Measurements from ENCODE around the gene NFAM1.

Gene NFAM1

DNA sequence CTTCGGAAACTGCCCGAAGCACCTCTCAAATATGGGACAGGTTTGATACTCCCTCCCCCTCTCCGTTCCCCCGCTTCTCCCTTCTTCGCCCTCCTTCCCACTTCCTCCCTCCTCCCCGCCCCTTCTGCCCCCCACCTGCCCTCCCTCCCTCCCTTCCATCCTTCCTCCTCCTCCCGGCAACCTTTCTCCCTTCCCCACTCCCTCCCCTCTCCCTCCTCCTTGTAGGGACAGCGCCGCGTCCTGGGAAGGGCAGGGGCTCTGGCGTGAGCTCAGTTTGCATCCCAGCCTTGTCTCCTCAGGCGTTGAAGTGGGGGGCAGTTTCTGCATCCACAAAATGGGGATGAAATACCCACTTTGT lies 6.1 kb upstream of the NFAM1 start:
- TF ChIP-seq, protein P1, sequence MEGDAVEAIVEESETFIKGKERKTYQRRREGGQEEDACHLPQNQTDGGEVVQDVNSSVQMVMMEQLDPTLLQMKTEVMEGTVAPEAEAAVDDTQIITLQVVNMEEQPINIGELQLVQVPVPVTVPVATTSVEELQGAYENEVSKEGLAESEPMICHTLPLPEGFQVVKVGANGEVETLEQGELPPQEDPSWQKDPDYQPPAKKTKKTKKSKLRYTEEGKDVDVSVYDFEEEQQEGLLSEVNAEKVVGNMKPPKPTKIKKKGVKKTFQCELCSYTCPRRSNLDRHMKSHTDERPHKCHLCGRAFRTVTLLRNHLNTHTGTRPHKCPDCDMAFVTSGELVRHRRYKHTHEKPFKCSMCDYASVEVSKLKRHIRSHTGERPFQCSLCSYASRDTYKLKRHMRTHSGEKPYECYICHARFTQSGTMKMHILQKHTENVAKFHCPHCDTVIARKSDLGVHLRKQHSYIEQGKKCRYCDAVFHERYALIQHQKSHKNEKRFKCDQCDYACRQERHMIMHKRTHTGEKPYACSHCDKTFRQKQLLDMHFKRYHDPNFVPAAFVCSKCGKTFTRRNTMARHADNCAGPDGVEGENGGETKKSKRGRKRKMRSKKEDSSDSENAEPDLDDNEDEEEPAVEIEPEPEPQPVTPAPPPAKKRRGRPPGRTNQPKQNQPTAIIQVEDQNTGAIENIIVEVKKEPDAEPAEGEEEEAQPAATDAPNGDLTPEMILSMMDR (IDR thresholded peaks at IDR 0.05): no peak

DNA sequence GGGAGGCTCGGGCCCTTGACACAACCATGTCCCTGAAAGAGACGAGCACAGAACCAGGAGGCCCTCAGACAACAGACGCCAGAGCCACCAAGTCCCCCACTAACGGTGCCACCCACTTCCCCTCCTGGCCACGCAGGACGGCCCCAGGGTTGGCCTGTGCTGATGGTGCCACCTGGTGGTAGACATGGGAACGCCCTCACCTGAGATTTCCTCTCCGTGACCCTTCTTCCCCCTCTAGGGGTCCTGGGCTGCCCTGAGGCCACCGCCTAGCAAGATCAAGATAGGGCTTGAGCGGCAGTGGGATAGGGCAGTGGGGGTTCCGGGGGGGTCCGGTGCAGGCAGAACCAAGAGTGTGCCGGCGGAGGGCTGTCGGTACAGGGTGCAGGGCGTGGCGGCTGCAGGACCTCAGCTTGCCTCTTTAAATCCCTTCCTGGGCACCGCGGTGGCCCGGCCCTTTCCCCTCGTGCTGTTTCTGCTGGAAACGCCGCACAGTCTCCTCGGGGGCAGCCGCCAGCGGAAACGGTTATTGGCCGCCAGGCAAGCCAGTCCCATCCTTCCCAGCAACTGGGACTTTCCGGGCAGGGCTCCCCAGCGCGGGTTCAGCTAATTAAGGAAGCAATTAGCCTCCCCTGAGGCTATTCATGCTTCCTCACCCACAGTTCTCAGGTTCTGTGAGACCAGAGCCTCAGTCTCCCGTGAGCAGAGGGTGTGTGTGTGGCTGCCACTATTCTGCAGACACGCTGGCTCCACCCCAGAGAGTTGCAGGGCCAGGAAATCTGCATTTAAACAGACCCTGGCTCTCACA lies 5.5 kb upstream of the NFAM1 start:
- TF ChIP-seq, protein P1 (IDR thresholded peaks at IDR 0.05): peak; percentile 95

DNA sequence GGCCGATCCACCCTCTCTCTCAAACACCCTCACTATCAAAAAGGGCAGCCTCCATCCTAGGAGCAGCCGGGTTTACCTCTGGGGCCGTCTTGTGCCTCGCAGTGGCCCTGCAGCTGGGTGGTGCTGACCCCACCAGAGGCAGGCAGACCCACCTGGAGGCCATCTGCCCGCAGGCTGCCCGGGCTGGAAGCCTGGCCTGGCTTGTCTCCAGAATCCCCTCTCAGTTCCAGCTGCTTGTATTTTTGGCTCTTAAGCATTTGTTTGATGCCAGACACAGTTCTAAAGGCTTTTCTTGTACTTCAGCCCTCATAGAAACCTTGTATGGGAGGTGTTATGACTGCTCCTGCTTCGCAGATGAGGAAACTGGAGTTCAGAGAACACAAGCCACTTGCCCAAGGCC lies 4.2 kb upstream of the NFAM1 start:
- TF ChIP-seq, protein P1 (IDR thresholded peaks at IDR 0.05): no peak

DNA sequence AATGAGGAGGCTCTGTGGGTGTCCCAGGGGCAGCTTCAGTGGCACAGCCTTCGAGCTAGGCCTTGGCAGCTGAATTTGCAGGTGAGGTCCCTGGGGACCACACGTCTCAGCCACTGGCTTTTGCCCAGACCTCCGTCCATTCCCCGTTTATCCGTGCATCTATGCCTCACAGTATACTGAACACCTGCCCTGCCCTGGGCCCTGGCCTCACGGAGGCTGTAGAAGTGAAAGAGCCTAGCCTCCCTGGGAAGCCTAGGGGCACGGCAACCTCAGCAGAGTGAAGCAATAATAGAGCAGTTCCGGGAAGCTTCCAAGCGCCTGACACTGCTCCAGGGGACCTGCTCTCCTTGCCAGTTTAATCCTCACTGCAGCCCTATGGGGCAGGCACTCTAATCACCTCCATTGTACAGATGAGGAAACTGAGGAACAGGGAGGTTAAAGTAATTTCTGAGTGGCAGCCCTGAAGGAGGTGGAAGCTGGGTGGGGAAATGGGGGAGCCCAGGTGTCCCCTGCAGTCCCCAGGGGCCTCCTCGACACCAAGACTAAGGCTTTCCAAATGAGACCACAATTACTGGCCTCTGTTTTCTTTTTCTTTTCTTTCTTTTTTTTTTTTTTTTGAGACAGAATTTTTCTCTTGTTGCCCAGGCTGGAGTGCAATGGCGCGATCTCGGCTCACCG lies 2.7 kb upstream of the NFAM1 start:
- TF ChIP-seq, protein P1 (IDR thresholded peaks at IDR 0.05): no peak

DNA sequence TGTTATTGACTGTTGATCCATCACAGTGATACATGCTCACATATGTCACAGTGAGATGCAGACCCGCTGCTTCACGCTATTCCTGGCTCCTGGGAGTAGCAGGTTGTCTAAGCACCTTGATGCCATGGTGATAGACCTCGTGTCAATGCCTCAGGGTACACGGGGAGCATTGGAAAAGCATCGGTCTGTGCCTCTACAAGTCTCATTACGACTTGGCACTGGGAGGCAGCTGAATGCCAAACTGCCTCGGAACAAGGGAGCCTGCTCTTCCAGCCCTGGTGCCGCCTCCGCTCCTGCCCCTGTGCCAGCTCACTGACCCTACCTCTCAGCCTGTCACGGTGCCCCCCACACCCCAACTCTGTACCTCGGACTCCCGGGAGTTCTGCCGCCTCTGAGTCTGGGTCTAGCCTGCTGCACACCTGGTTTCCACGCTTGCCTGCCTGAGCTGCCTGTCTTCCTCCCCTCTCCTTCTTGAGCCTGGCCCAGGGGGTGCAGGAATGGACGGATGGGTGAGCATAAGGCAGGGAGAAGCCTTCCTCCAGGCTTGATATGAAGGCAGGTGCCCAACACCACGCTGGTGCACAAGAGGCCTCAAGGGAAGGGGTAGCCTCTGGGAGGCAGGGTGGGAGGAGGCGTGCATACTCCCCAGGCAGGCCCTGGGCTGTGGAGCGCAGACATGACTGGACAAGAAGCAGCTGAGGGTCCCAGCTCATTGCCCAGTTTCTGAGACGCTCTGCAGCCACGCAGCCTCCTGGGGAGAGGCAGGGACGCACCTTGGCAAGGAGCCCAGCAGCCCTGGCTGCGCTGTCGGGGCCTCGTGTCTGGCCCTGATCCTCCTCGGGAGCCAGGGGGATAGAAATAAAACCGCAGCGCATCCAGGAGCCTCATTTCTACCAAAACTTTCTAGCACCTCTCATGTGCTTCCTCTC lies 1.8 kb upstream of the NFAM1 start:
- TF ChIP-seq, protein P1 (IDR thresholded peaks at IDR 0.05): no peak

DNA sequence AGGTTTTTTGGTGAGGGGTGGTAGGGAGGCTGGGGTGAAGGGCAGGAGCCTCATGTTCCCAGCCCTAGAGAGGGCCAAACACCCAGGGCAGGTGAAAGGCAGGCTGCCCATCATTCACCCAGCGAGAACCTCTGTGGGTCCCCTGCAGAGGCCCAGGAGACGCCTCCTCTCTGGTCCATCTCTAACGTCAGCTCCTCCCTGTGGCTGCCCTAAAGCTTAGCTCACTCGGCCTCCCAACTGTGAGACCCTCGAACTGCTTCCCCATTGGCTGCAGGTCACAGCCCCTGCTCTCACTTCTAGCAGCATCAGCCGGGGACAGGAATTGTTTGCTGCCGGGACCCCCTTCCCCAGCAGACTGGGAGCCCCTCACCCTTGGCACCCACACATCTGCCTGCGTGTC lies 615 bp upstream of the NFAM1 start:
- TF ChIP-seq, protein P1 (IDR thresholded peaks at IDR 0.05): no peak

DNA sequence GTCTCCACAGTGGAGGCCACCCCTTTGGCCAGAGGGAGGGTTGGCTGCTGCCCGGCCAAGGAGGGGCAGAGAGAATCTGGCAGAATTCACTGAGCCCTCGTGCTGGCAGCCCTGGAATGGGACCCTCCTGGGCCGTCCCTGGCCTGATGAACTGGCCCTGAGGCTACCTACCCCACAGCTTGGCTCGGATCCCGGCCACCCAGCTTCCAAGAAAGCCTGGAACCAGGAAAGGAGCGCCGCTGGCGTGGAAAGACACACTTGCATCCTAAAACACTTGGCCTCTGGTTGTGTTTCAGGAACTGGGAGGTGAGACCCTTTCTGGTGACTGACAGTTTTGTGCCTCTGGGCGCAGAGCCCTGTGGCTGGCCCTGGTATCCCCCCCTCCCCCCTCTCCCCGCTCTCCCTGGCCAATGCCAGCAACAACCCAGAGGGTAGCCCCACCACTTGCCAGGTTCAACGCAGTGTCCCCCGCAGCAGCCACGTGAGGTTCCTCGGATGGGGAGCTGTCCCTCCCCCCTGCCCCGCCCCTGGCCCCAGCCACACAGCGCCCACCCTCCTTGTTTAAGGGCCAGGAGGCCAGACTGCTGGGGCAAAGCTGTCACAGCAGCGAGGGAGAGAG lies 693 bp downstream of the NFAM1 start:
- TF ChIP-seq, protein P1 (IDR thresholded peaks at IDR 0.05): no peak

Measured in LNCAP (cell line).